Mesenchymal stem cell (in vitro differentiated cells and primary cell): ENCODE data around the gene RSRC2.
A peak's percentile ranks its signal among the peaks of the same experiment; 100 is the strongest.

Source experiments
- DNase-seq: peaks from one replicate; pipeline ENCODE4 v3.0.0-alpha.2; 2013
- H2AFZ ChIP-seq: one replicate; pipeline ENCODE4 v1.6.1; 2013; ENCODE audit warnings: low read depth, mild to moderate bottlenecking, control low read depth, inconsistent platforms, low read length, moderate library complexity
- H2AK5ac ChIP-seq: 2 replicates; pipeline ENCODE4 v1.6.1; 2013; ENCODE audit warnings: low read length, moderate library complexity, mild to moderate bottlenecking, inconsistent platforms; ENCODE audit not compliant: severe bottlenecking
- H2BK120ac ChIP-seq: one replicate; pipeline ENCODE4 v1.6.1; 2013; ENCODE audit warnings: low read depth, mild to moderate bottlenecking, inconsistent platforms, low read length, moderate library complexity
- H2BK12ac ChIP-seq, 2 experiments: one replicate each; pipeline ENCODE4 v1.6.1; 2013; ENCODE audit warnings: inconsistent platforms in 2 of 2, low read length in 2 of 2, mild to moderate bottlenecking in 2 of 2, moderate library complexity in 2 of 2, control low read depth in 1 of 2
- H2BK15ac ChIP-seq: one replicate; pipeline ENCODE4 v1.6.1; 2013; ENCODE audit warnings: mild to moderate bottlenecking, low read depth, inconsistent platforms; ENCODE audit not compliant: poor library complexity, severe bottlenecking
- H2BK5ac ChIP-seq: 2 replicates; pipeline ENCODE4 v1.6.1; 2013; ENCODE audit warnings: low read depth, mild to moderate bottlenecking, low read length, control low read depth, inconsistent platforms; ENCODE audit not compliant: poor library complexity, severe bottlenecking
- H3K14ac ChIP-seq, 2 experiments: one replicate each; pipeline ENCODE4 v1.6.1; 2013; ENCODE audit warnings: inconsistent platforms in 2 of 2, low read length in 2 of 2, control low read depth in 1 of 2, mild to moderate bottlenecking in 1 of 2, moderate library complexity in 1 of 2
- H3K18ac ChIP-seq, 2 experiments: one replicate each; pipeline ENCODE4 v1.6.1; 2013; ENCODE audit warnings: inconsistent platforms in 2 of 2, low read length in 2 of 2, control low read depth in 1 of 2, low read depth in 1 of 2, mild to moderate bottlenecking in 1 of 2
- H3K23ac ChIP-seq, 2 experiments: one replicate each; pipeline ENCODE4 v1.6.1; 2013; ENCODE audit warnings: inconsistent platforms in 2 of 2, low read length in 2 of 2, mild to moderate bottlenecking in 2 of 2, moderate library complexity in 2 of 2, control low read depth in 1 of 2
- H3K27ac ChIP-seq: 2 replicates; pipeline ENCODE4 v1.5.1; 2013; ENCODE audit warnings: mild to moderate bottlenecking, moderate library complexity, low read length, control low read depth, inconsistent platforms; ENCODE audit not compliant: poor library complexity, severe bottlenecking
- H3K27me3 ChIP-seq, 2 experiments: 2 replicates each; pipeline versions ENCODE4 v1.6.1 to v1.7.0; 2013; ENCODE audit warnings: low read length in 2 of 2, mild to moderate bottlenecking in 2 of 2, moderate library complexity in 2 of 2, control low read depth in 1 of 2, inconsistent platforms in 1 of 2; ENCODE audit not compliant: control insufficient read depth in 1 of 2, insufficient read depth in 1 of 2
- H3K36me3 ChIP-seq, 2 experiments: 2 replicates each; pipeline versions ENCODE4 v1.6.1 to v1.7.0; 2013; ENCODE audit warnings: low read length in 2 of 2, control low read depth in 1 of 2, inconsistent platforms in 1 of 2, low read depth in 1 of 2, mild to moderate bottlenecking in 1 of 2; ENCODE audit not compliant: insufficient read depth in 2 of 2, control insufficient read depth in 1 of 2
- H3K4ac ChIP-seq, 2 experiments: one replicate each; pipeline ENCODE4 v1.6.1; 2013; ENCODE audit warnings: inconsistent platforms in 2 of 2, low read length in 2 of 2, mild to moderate bottlenecking in 2 of 2, moderate library complexity in 2 of 2, control low read depth in 1 of 2, low read depth in 1 of 2
- H3K4me1 ChIP-seq: 2 replicates; pipeline ENCODE4 v1.6.1; 2013; ENCODE audit warnings: low read depth, low read length, control low read depth; ENCODE audit not compliant: control insufficient read depth, insufficient read depth
- H3K4me2 ChIP-seq: 2 replicates; pipeline ENCODE4 v1.6.1; 2013; ENCODE audit warnings: low read length, mild to moderate bottlenecking, inconsistent platforms; ENCODE audit not compliant: poor library complexity, severe bottlenecking
- H3K4me3 ChIP-seq, 2 experiments: 2 replicates each; pipeline versions ENCODE4 v1.5.1 to v1.7.0; 2013; ENCODE audit warnings: low read length in 2 of 2, mild to moderate bottlenecking in 2 of 2, control low read depth in 1 of 2, low read depth in 1 of 2; ENCODE audit not compliant: insufficient read depth in 1 of 2
- H3K79me1 ChIP-seq: replicated peaks from 2 replicates; pipeline ENCODE4 v1.6.1; 2013; ENCODE audit warnings: mild to moderate bottlenecking, control low read depth, low read length, inconsistent platforms; ENCODE audit not compliant: poor library complexity, severe bottlenecking
- H3K9ac ChIP-seq: 2 replicates; pipeline ENCODE4 v1.7.0; 2013; ENCODE audit warnings: mild to moderate bottlenecking, low read length, moderate library complexity
- H3K9me3 ChIP-seq: 2 replicates; pipeline ENCODE4 v1.7.0; 2013; ENCODE audit warnings: mild to moderate bottlenecking, low read length; ENCODE audit not compliant: control insufficient read depth
- H4K8ac ChIP-seq: one replicate; pipeline ENCODE4 v1.6.1; 2013; ENCODE audit warnings: inconsistent platforms, mild to moderate bottlenecking, low read length, moderate library complexity
- H4K91ac ChIP-seq: one replicate; pipeline ENCODE4 v1.6.1; 2013; ENCODE audit warnings: mild to moderate bottlenecking, low read length, inconsistent platforms
- WGBS: methylation state at CpG from one replicate; pipeline ENCODE4 v1.1.7; 2013; ENCODE audit warnings: mixed read lengths; 5-methylcytosine and 5-hydroxymethylcytosine counted together

The RSRC2 gene

GRCh38 chr12:122501489-122501989 is 25.2 kb downstream of the RSRC2 start:
- peak overlapping the region; percentile 59 for H3K4me2 ChIP-seq
- H2BK5ac ChIP-seq, result no peak overlapping the region
- H3K14ac ChIP-seq, result no peak overlapping the region
- no peak overlapping the region for H3K4ac ChIP-seq
- H2BK15ac ChIP-seq, result no peak overlapping the region
- peaks cover 23 to 39% of the 10 kb centered on the region in 2 experiments for H3K36me3 ChIP-seq
- peak overlapping the region; percentile 13 for H3K27ac ChIP-seq
- no peaks in the 10 kb centered on the region for H3K9me3 ChIP-seq
- H2BK120ac ChIP-seq, result no peak overlapping the region
- peak overlapping the region in 1 of 2 experiments; percentile 94 for H3K4me3 ChIP-seq
- 98% methylated on average over 7 of the region's 9 CpGs for WGBS
- peak overlapping the region; percentile 100 for H3K9ac ChIP-seq
- H3K4me1 ChIP-seq, result peaks cover 8% of the 10 kb centered on the region
- H4K8ac ChIP-seq, result peak overlapping the region; percentile 64
- no peaks in the 10 kb centered on the region for H3K27me3 ChIP-seq
- no peak overlapping the region for H3K18ac ChIP-seq
- H2AFZ ChIP-seq, result no peak overlapping the region
- peak overlapping the region; percentile 4 for H2AK5ac ChIP-seq
- DNase-seq, result no peak
- no peak overlapping the region for H4K91ac ChIP-seq
- peaks cover 7% of the 10 kb centered on the region for H3K79me1 ChIP-seq
- no peak overlapping the region for H3K23ac ChIP-seq
- H2BK12ac ChIP-seq, result no peak overlapping the region

GRCh38 chr12:122500685-122501488 is 25.8 kb downstream of the RSRC2 start, which contains the start of gene ZCCHC8:
Gene ZCCHC8 (minus strand): TSS chr12:122500932. CDS start chr12:122500840, 92 bp downstream.
- peak within 1 kb of the TSS; percentile 74 to 98 for H3K14ac ChIP-seq
- no peaks in the 10 kb centered on the region for H3K27me3 ChIP-seq
- H2BK12ac ChIP-seq, result peak within 1 kb of the TSS in 1 of 2 experiments; percentile 80
- peaks cover 4% of the 10 kb centered on the region for H3K79me1 ChIP-seq
- H4K8ac ChIP-seq, result peak within 1 kb of the TSS; percentile 95
- H3K36me3 ChIP-seq, result peaks cover 17 to 39% of the 10 kb centered on the region in 2 experiments
- H2AFZ ChIP-seq, result peak within 1 kb of the TSS; percentile 89
- WGBS, result 5% methylated on average over 52 of the region's 52 CpGs
- H3K27ac ChIP-seq, result peak within 1 kb of the TSS; percentile 99
- peaks cover 8% of the 10 kb centered on the region for H3K4me1 ChIP-seq
- peak within 1 kb of the TSS; percentile 94 to 96 for H3K18ac ChIP-seq
- peak within 1 kb of the TSS; percentile 87 to 91 for H3K4ac ChIP-seq
- H3K4me2 ChIP-seq, result peak within 1 kb of the TSS; percentile 59
- H4K91ac ChIP-seq, result peak within 1 kb of the TSS; percentile 92
- H2BK120ac ChIP-seq, result peak within 1 kb of the TSS; percentile 79
- peak within 1 kb of the TSS; percentile 4 for H2AK5ac ChIP-seq
- no peaks in the 10 kb centered on the region for H3K9me3 ChIP-seq
- peak within 1 kb of the TSS; percentile 100 for H3K9ac ChIP-seq
- H2BK5ac ChIP-seq, result peak within 1 kb of the TSS; percentile 97
- H3K4me3 ChIP-seq, result peak within 1 kb of the TSS; percentile 94 to 95
- peak; percentile 99 for DNase-seq
- peak within 1 kb of the TSS; percentile 83 for H2BK15ac ChIP-seq
- peak within 1 kb of the TSS; percentile 79 to 98 for H3K23ac ChIP-seq

GRCh38 chr12:122499991-122500684 is 26.6 kb downstream of the RSRC2 start:
- peak overlapping the region; percentile 99 for H3K27ac ChIP-seq
- under 1% methylated on average over 46 of the region's 47 CpGs for WGBS

More at GRCh38 chr12:122499991-122500684, 26.6 kb downstream of the RSRC2 start:
- peak overlapping the region; percentile 92 for H4K91ac ChIP-seq
- H2AFZ ChIP-seq, result peak overlapping the region; percentile 89
- peak overlapping the region; percentile 94 to 96 for H3K18ac ChIP-seq
- peak overlapping the region; percentile 59 for H3K4me2 ChIP-seq
- H3K14ac ChIP-seq, result peak overlapping the region; percentile 74 to 98
- peak overlapping the region; percentile 79 for H2BK120ac ChIP-seq
- no peak overlapping the region for H2AK5ac ChIP-seq
- H3K27me3 ChIP-seq, result no peaks in the 10 kb centered on the region
- H2BK12ac ChIP-seq, result peak overlapping the region in 1 of 2 experiments; percentile 80
- peak overlapping the region; percentile 94 to 95 for H3K4me3 ChIP-seq
- H3K36me3 ChIP-seq, result peaks cover 15 to 36% of the 10 kb centered on the region in 2 experiments
- peak overlapping the region; percentile 95 for H4K8ac ChIP-seq
- H3K79me1 ChIP-seq, result peaks cover 1% of the 10 kb centered on the region
- H3K9ac ChIP-seq, result peak overlapping the region; percentile 100
- H2BK5ac ChIP-seq, result peak overlapping the region; percentile 97
- H2BK15ac ChIP-seq, result peak overlapping the region; percentile 83
- DNase-seq, result peak; percentile 81
- no peaks in the 10 kb centered on the region for H3K9me3 ChIP-seq
- peaks cover 8% of the 10 kb centered on the region for H3K4me1 ChIP-seq
- peak overlapping the region; percentile 79 to 98 for H3K23ac ChIP-seq
- H3K4ac ChIP-seq, result peak overlapping the region; percentile 87 to 91
